H1 (cell line): Measurements from ENCODE around the gene KCNK13. TPM values are rescaled to one million over a fixed set of nuclear protein-coding genes. Genes with fewer than 3 reads are reported as not detected.

Experiments used
- polyA plus RNA-seq, 7 experiments: library from polyadenylated mRNA; depleted of rRNA in 3 of 7; stranded (reverse) in 5 of 7; unstranded in 2 of 7; fragments of >200 nt in 5 of 7; fragments of 200-250 nt in 2 of 7; gene quantifications; 1 replicate in 5 of 7; 2 replicates in 1 of 7; 4 replicates in 1 of 7; pipeline versions ENCODE4 v1.2.1 to v1.2.3, GENCODE V29; 2011 to 2013; ENCODE audit warnings: missing spikeins in 2 of 7, mixed read lengths in 2 of 7
- small RNA-seq: library from polyadenylated mRNA; stranded (forward); fragments of <200 nt; extraction: miRNeasy Mini kit (QIAGEN cat#:217004); gene quantifications from one replicate; pipeline ENCODE3, GENCODE V24; 2013; ENCODE audit not compliant: insufficient read depth
- total RNA-seq: library from RNA; stranded (reverse); fragmentation: NEBNext Ultra II Directional; extraction: Animal tissue kit (Norgen Biotek cat#: 25700); gene quantifications from 2 replicates; pipeline ENCODE4 v1.2.1, GENCODE V29; 2021

Gene KCNK13
- total and polyA plus RNA-seq, 2 of the 8 experiments (the other 6 are each of a cell fraction or from before 2014, with no cell fraction given), result 0.39 to 0.48 TPM

Small RNA genes within 50 kb of the gene (small RNA-seq; reads per million reads assigned to genes)
- not detected for gene RF00019

Other genes with a start within 250 kb of the KCNK13 start
- gene EFCAB11, start 107.3 kb upstream of the KCNK13 start, total RNA-seq, result 12.8 and 15.4 TPM in 2 replicates
- gene EFCAB11, start 107.3 kb upstream of the KCNK13 start, polyA plus RNA-seq (2011; rRNA removed), result 4.6 and 6.8 TPM in 2 replicates
- gene TDP1, start 106.1 kb upstream of the KCNK13 start, total RNA-seq, result 58.1 and 69.9 TPM in 2 replicates
- gene TDP1, start 106.1 kb upstream of the KCNK13 start, polyA plus RNA-seq (2011; rRNA removed), result 26.8 and 32.2 TPM in 2 replicates
- gene PSMC1, start 194.6 kb downstream of the KCNK13 start, total RNA-seq, result 99.6 and 104 TPM in 2 replicates
- gene PSMC1, start 194.6 kb downstream of the KCNK13 start, polyA plus RNA-seq (2011; rRNA removed), result 24.6 and 46.2 TPM in 2 replicates